ENCODE data around the gene CCDC154.

CCDC154 gene

DNA sequence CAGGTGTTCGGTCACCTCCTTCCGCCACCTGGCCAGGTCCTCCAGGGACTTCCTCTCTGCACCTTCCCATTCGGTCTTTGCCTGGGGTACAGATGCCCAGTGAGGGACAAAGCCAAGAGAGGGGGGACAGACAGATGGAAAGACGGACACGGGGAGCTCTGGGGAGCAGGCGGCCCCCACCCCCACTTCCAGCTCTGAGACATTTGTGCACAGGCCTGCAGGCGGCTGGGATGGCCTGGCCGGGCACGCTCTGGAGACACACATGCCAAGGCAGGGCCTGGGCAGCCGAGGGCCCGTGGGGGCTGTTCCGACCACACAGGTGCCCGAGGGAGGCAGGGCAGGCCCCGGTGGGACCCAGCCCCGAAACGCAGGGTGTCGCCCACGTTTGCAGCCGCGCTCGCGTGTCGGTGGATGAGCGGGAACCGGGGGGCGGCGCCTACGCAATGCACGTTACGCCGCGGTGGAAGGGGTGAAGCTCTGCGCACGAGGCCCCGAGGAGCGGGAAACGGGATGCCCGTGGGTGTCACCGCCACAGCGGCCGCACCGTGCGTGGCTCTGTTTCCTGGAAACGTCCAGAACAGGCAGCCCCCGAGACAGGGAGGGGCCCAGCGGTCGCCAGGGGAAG lies 7.5 kb downstream of the CCDC154 start:
- TF ChIP-seq, protein P1, sequence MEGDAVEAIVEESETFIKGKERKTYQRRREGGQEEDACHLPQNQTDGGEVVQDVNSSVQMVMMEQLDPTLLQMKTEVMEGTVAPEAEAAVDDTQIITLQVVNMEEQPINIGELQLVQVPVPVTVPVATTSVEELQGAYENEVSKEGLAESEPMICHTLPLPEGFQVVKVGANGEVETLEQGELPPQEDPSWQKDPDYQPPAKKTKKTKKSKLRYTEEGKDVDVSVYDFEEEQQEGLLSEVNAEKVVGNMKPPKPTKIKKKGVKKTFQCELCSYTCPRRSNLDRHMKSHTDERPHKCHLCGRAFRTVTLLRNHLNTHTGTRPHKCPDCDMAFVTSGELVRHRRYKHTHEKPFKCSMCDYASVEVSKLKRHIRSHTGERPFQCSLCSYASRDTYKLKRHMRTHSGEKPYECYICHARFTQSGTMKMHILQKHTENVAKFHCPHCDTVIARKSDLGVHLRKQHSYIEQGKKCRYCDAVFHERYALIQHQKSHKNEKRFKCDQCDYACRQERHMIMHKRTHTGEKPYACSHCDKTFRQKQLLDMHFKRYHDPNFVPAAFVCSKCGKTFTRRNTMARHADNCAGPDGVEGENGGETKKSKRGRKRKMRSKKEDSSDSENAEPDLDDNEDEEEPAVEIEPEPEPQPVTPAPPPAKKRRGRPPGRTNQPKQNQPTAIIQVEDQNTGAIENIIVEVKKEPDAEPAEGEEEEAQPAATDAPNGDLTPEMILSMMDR (IDR thresholded peaks at IDR 0.05; ENCODE audit: low read depth, low read length) = no peak
- H3K4me3 ChIP-seq (replicated peaks in 1 of 2; ENCODE audit: low read depth in 2 of 2, low read length in 2 of 2) = no peak overlapping the region
- DNase-seq (ENCODE audit: low read depth in 2 of 2) = no peak

GRCh38 chr16:1435921-1436697 lies 8.2 kb downstream of the CCDC154 start:
- no peak overlapping the region for H3K4me3 ChIP-seq (replicated peaks in 1 of 2; ENCODE audit: low read depth in 2 of 2, low read length in 2 of 2)
- DNase-seq (ENCODE audit: low read depth in 2 of 2) = no peak
- TF ChIP-seq, protein P1 (IDR thresholded peaks at IDR 0.05; ENCODE audit: low read depth, low read length) = no peak

DNA sequence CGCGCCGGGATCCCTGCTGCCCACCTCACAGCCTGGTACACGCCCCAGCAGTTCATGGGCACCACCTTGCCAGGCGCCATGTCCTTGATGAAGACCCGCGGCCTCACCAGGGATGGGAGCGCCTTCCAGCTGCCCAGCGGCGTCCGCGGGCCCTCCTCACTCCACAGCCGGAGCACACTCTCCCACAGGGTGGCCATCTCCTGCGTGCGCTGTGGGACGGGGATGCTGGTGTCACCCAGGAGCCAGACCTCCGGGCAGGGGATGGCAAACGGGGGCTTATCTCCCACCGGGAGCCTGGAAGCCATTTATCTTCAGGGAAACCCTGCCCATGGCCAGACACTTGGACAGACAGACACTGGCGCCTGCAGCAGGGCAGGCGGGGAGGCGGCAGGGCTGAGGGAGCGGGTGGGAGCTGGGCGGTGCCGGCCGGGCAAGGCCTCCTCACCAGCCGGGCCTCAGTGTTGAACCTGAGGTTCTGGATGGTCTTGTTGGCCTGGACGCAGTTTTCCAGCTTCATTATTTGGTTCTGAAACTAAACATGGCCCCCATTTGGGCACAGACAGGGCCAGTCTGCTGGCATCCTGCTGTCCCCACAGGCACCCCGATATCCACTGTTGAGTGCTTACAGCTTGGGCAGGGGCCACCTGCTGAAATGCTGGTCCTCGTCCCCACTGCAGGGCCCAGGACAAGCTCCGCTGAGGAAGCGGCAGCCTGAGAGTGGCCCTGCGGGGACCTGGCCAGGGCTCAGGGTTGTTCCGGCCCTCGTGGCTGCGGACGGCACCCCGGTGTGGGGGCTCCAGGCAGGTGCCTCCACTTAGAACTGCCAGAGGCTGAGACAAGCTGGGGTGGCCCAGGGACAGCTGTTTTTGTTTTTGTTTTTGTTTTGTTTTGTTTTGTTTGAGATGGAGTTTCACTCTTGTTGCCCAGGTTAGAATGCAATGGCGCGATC lies 9.4 kb downstream of the CCDC154 start:
- DNase-seq (ENCODE audit: low read depth in 2 of 2) = no peak
- TF ChIP-seq, protein P1 (IDR thresholded peaks at IDR 0.05; ENCODE audit: low read depth, low read length) = no peak
- no peak overlapping the region for H3K4me3 ChIP-seq (replicated peaks in 1 of 2; ENCODE audit: low read depth in 2 of 2, low read length in 2 of 2)

GRCh38 chr16:1433756-1434155 lies 10.6 kb downstream of the CCDC154 start:
- TF ChIP-seq, protein P1 (IDR thresholded peaks at IDR 0.05; ENCODE audit: low read depth, low read length) = no peak
- no peak for DNase-seq (ENCODE audit: low read depth in 2 of 2)
- no peak overlapping the region for H3K4me3 ChIP-seq (replicated peaks in 1 of 2; ENCODE audit: low read depth in 2 of 2, low read length in 2 of 2)

- DNase-seq (ENCODE audit: low read depth in 2 of 2) = no peak
- H3K4me3 ChIP-seq (replicated peaks in 1 of 2; ENCODE audit: low read depth in 2 of 2, low read length in 2 of 2) = no peak overlapping the region
- TF ChIP-seq, protein P1 (IDR thresholded peaks at IDR 0.05; ENCODE audit: low read depth, low read length) = no peak
Observed at GRCh38 chr16:1433263-1433560, 11.1 kb downstream of the CCDC154 start.

DNA sequence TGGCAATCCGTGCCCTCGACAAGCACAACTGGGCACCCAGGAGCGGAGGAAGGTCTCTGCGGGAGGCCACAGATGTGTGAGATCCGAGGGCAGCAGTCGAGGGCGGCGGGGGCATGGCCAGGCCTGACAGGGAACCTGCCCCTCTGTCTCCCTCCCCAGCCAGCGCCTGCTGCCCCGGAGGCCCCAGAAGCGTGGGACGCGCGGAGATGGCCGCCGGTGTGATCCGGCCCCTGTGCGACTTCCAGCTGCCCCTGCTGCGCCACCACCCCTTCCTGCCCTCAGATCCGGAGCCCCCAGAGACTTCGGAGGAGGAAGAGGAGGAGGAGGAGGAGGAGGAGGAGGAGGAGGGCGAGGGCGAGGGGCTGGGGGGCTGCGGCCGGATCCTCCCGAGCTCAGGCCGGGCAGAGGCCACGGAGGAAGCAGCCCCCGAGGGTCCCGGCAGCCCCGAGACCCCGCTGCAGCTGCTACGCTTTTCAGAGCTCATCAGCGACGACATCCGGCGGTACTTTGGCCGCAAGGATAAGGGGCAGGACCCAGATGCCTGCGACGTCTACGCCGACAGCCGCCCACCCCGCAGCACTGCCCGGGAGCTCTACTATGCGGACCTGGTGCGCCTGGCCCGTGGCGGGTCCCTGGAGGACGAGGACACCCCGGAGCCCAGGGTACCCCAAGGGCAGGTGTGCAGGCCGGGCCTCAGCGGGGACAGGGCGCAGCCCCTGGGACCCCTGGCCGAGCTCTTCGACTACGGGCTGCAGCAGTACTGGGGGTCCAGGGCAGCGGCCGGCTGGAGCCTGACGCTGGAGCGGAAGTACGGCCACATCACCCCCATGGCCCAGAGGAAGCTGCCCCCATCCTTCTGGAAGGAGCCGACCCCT lies 11.7 kb downstream of the CCDC154 start:
- no peak overlapping the region for H3K4me3 ChIP-seq (replicated peaks in 1 of 2; ENCODE audit: low read depth in 2 of 2, low read length in 2 of 2)
- TF ChIP-seq, protein P1 (IDR thresholded peaks at IDR 0.05; ENCODE audit: low read depth, low read length) = no peak
- no peak for DNase-seq (ENCODE audit: low read depth in 2 of 2)
